GM23338 (cell line): ENCODE results near the gene CMPK2. TPM values are rescaled to one million over a fixed set of nuclear protein-coding genes. Genes with fewer than 3 reads are reported as not detected.

Source experiments
- ATAC-seq: fragments of 200-7000 bp; cut with Tn5 transposase; 3 replicates; pipeline ENCODE4 v1.9.1; 2020
- DNase-seq: peaks from one replicate; pipeline ENCODE4 v3.0.0-alpha.2; 2015; ENCODE audit warnings: low spot score
- H2AFZ ChIP-seq: fragments of 200-600 bp; sonication (generic); 2 replicates; pipeline ENCODE4 v1.8.0; 2016; ENCODE audit warnings: antibody characterized with exemption, mild to moderate bottlenecking, moderate library complexity
- H3F3A ChIP-seq: fragments of 200-600 bp; sonication (generic); replicated peaks from 2 replicates; pipeline ENCODE4 v1.8.0; 2017; ENCODE audit warnings: antibody characterized with exemption, mixed run types, low read depth
- H3K27ac ChIP-seq: fragments of 200-600 bp; sonication (generic); 2 replicates; pipeline ENCODE4 v1.6.1; 2016; ENCODE audit warnings: low read depth
- H3K27me3 ChIP-seq: fragments of 200-600 bp; sonication (generic); 2 replicates; pipeline ENCODE4 v1.8.0; 2016; ENCODE audit warnings: mild to moderate bottlenecking, mixed run types, moderate library complexity; ENCODE audit not compliant: insufficient read depth
- H3K36me3 ChIP-seq: fragments of 200-600 bp; sonication (generic); 2 replicates; pipeline ENCODE4 v1.8.0; 2016; ENCODE audit warnings: mild to moderate bottlenecking; ENCODE audit not compliant: insufficient read depth
- H3K4me1 ChIP-seq: fragments of 200-600 bp; sonication (generic); 2 replicates; pipeline ENCODE4 v1.8.0; 2016; ENCODE audit warnings: mild to moderate bottlenecking, moderate library complexity; ENCODE audit not compliant: insufficient read depth
- H3K4me2 ChIP-seq: fragments of 200-600 bp; sonication (generic); 2 replicates; pipeline ENCODE4 v1.7.1; 2017; ENCODE audit warnings: mixed run types
- H3K4me3 ChIP-seq: fragments of 200-600 bp; sonication (generic); 2 replicates; pipeline ENCODE4 v1.6.1; 2016; ENCODE audit warnings: mixed run types
- H3K79me2 ChIP-seq: fragments of 200-600 bp; sonication (generic); replicated peaks from 2 replicates; pipeline ENCODE4 v1.8.0; 2017; ENCODE audit warnings: mild to moderate bottlenecking; ENCODE audit not compliant: insufficient read depth
- H3K9me2 ChIP-seq: fragments of 200-600 bp; sonication (generic); 2 replicates; pipeline ENCODE4 v1.8.0; 2017; ENCODE audit not compliant: insufficient read depth
- H4K20me1 ChIP-seq: fragments of 200-600 bp; sonication (generic); replicated peaks from 2 replicates; pipeline ENCODE4 v1.8.0; 2017; ENCODE audit warnings: mild to moderate bottlenecking; ENCODE audit not compliant: insufficient read depth
- H3K27ac Mint-ChIP-seq: 2 replicates; pipeline ENCODE4 v1.8.0; 2020; ENCODE audit warnings: inconsistent platforms, mild to moderate bottlenecking, moderate library complexity, mixed read lengths
- H3K27me3 Mint-ChIP-seq: 3 replicates; pipeline ENCODE4 v1.8.0; 2022; ENCODE audit warnings: low read depth, mild to moderate bottlenecking, moderate library complexity, mixed read lengths, inconsistent platforms; ENCODE audit not compliant: insufficient read depth, poor library complexity
- H3K36me3 Mint-ChIP-seq: 3 replicates; pipeline ENCODE4 v1.8.0; 2021; ENCODE audit warnings: low read depth, mild to moderate bottlenecking, inconsistent platforms, moderate library complexity, mixed read lengths
- H3K4me1 Mint-ChIP-seq: 3 replicates; pipeline ENCODE4 v1.8.0; 2020; ENCODE audit warnings: mild to moderate bottlenecking, inconsistent platforms, mixed read lengths
- H3K4me3 Mint-ChIP-seq: 3 replicates; pipeline ENCODE4 v1.8.0; 2021; ENCODE audit warnings: moderate library complexity, mild to moderate bottlenecking, inconsistent platforms, mixed read lengths
- H3K9me3 Mint-ChIP-seq: 3 replicates; pipeline ENCODE4 v1.8.0; 2020; ENCODE audit warnings: moderate library complexity, mild to moderate bottlenecking, inconsistent platforms, mixed read lengths
- CREB1 ChIP-seq: fragments of 250-450 bp; sonication (Bioruptor Pico); IDR thresholded peaks from 2 replicates; pipeline ENCODE4 v1.5.0; 2020; ENCODE audit warnings: low read depth, mild to moderate bottlenecking, moderate library complexity
- CTCF ChIP-seq, 2 experiments: fragments of 200-600 bp in 1 of 2; sonication (generic) in 1 of 2; conservative IDR thresholded peaks; 2 replicates each; pipeline versions ENCODE4 v1.5.1 to v1.6.1; 2016 to 2017; ENCODE audit warnings: antibody characterized with exemption in 2 of 2, low read depth in 2 of 2, mild to moderate bottlenecking in 2 of 2, moderate library complexity in 1 of 2
- EZH2 ChIP-seq: fragments of 200-600 bp; sonication (generic); IDR thresholded peaks from one replicate; pipeline ENCODE4 v1.8.0; 2017; ENCODE audit warnings: antibody characterized with exemption, mild to moderate bottlenecking, low read depth; ENCODE audit not compliant: unreplicated experiment
- NANOG ChIP-seq: IDR thresholded peaks from 2 replicates; pipeline ENCODE4 v1.6.1; 2016; ENCODE audit warnings: antibody characterized with exemption, borderline replicate concordance
- polyA plus RNA-seq: library from polyadenylated mRNA; unstranded; fragments of >200 nt; fragmentation: Nextera tagmentation; extraction: Ambion mirVana; gene quantifications from 2 replicates; pipeline ENCODE4 v1.2.1, GENCODE V29; 2016
- total RNA-seq: library from RNA; depleted of rRNA; stranded (reverse); fragments of >200 nt; shearing (Covaris generic); gene quantifications from 2 replicates; pipeline ENCODE4 v1.2.3, GENCODE V29; 2014
- TF ChIP-seq, protein P1 (sequence below): fragments of 250-450 bp; sonication (Bioruptor Pico); IDR thresholded peaks from 2 replicates; pipeline ENCODE4 v1.5.0; 2020; ENCODE audit warnings: mild to moderate bottlenecking, moderate library complexity
- TF ChIP-seq, protein P2 (sequence below): IDR thresholded peaks from 2 replicates; pipeline ENCODE4 v1.6.1; 2016; ENCODE audit warnings: antibody characterized with exemption

Gene CMPK2
- total and polyA plus RNA-seq, 2 experiments from 2014 or later, result 0.13 to 0.56 TPM

GRCh38 chr2:6827566-6828298, 38.0 kb downstream of the CMPK2 start (continued):
- TF ChIP-seq, protein P1, sequence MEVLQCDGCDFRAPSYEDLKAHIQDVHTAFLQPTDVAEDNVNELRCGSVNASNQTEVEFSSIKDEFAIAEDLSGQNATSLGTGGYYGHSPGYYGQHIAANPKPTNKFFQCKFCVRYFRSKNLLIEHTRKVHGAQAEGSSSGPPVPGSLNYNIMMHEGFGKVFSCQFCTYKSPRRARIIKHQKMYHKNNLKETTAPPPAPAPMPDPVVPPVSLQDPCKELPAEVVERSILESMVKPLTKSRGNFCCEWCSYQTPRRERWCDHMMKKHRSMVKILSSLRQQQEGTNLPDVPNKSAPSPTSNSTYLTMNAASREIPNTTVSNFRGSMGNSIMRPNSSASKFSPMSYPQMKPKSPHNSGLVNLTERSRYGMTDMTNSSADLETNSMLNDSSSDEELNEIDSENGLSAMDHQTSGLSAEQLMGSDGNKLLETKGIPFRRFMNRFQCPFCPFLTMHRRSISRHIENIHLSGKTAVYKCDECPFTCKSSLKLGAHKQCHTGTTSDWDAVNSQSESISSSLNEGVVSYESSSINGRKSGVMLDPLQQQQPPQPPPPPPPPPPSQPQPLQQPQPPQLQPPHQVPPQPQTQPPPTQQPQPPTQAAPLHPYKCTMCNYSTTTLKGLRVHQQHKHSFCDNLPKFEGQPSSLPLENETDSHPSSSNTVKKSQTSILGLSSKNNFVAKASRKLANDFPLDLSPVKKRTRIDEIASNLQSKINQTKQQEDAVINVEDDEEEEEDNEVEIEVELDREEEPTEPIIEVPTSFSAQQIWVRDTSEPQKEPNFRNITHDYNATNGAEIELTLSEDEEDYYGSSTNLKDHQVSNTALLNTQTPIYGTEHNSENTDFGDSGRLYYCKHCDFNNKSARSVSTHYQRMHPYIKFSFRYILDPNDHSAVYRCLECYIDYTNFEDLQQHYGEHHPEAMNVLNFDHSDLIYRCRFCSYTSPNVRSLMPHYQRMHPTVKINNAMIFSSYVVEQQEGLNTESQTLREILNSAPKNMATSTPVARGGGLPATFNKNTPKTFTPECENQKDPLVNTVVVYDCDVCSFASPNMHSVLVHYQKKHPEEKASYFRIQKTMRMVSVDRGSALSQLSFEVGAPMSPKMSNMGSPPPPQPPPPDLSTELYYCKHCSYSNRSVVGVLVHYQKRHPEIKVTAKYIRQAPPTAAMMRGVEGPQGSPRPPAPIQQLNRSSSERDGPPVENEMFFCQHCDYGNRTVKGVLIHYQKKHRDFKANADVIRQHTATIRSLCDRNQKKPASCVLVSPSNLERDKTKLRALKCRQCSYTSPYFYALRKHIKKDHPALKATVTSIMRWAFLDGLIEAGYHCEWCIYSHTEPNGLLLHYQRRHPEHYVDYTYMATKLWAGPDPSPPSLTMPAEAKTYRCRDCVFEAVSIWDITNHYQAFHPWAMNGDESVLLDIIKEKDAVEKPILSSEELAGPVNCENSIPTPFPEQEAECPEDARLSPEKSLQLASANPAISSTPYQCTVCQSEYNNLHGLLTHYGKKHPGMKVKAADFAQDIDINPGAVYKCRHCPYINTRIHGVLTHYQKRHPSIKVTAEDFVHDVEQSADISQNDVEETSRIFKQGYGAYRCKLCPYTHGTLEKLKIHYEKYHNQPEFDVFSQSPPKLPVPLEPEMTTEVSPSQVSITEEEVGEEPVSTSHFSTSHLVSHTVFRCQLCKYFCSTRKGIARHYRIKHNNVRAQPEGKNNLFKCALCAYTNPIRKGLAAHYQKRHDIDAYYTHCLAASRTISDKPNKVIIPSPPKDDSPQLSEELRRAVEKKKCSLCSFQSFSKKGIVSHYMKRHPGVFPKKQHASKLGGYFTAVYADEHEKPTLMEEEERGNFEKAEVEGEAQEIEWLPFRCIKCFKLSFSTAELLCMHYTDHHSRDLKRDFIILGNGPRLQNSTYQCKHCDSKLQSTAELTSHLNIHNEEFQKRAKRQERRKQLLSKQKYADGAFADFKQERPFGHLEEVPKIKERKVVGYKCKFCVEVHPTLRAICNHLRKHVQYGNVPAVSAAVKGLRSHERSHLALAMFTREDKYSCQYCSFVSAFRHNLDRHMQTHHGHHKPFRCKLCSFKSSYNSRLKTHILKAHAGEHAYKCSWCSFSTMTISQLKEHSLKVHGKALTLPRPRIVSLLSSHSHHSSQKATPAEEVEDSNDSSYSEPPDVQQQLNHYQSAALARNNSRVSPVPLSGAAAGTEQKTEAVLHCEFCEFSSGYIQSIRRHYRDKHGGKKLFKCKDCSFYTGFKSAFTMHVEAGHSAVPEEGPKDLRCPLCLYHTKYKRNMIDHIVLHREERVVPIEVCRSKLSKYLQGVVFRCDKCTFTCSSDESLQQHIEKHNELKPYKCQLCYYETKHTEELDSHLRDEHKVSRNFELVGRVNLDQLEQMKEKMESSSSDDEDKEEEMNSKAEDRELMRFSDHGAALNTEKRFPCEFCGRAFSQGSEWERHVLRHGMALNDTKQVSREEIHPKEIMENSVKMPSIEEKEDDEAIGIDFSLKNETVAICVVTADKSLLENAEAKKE (CRISPR knock-in tag), result no peak
- no peak for TF ChIP-seq CREB1 (CRISPR knock-in tag)
- no peak for TF ChIP-seq CTCF (conservative IDR thresholded peaks at IDR 0.05; ENCODE audit: low read depth in 2 of 2)

- H3K79me2 ChIP-seq, result no peaks in the 10 kb centered on the region
- Mint-ChIP-seq H3K36me3 (peaks cover 12% of the 10 kb centered on the region; the same call in 2 of the 3 replicates), H3K27me3 (no peaks in the 10 kb centered on the region), H3K9me3 (peaks cover 31% of the 10 kb centered on the region), H3K27ac (no peak overlapping the region), H3K4me1 (peaks cover 2% of the 10 kb centered on the region; the same call in 1 of the 3 replicates), H3K4me3 (no peak overlapping the region)
- H3K4me1 ChIP-seq, result 0 out of 2 replicates have a peak, but pooled peaks cover 3% of the 10 kb centered on the region
- no peaks in the 10 kb centered on the region for H3K9me2 ChIP-seq
- peak; percentile 78 for DNase-seq
- no peaks in the 10 kb centered on the region for H3K36me3 ChIP-seq
- no peak overlapping the region for H2AFZ ChIP-seq
- no peaks in the 10 kb centered on the region for H3K27me3 ChIP-seq
- H3K27ac ChIP-seq, result no peak overlapping the region
- ATAC-seq, result peak; percentile 59
- H4K20me1 ChIP-seq, result no peaks in the 10 kb centered on the region
- no peak overlapping the region for H3K4me2 ChIP-seq
- H3K4me3 ChIP-seq, result no peak overlapping the region
- H3F3A ChIP-seq, result no peaks in the 10 kb centered on the region
- no peak for TF ChIP-seq NANOG
- TF ChIP-seq, protein P2, sequence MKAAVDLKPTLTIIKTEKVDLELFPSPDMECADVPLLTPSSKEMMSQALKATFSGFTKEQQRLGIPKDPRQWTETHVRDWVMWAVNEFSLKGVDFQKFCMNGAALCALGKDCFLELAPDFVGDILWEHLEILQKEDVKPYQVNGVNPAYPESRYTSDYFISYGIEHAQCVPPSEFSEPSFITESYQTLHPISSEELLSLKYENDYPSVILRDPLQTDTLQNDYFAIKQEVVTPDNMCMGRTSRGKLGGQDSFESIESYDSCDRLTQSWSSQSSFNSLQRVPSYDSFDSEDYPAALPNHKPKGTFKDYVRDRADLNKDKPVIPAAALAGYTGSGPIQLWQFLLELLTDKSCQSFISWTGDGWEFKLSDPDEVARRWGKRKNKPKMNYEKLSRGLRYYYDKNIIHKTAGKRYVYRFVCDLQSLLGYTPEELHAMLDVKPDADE, result no peak
- no peak for TF ChIP-seq CREB1 (CRISPR knock-in tag)
- no peak for TF ChIP-seq EZH2
- peak; percentile 87 to 89 for TF ChIP-seq CTCF (conservative IDR thresholded peaks at IDR 0.05; ENCODE audit: low read depth in 2 of 2)
Observed at GRCh38 chr2:6826081-6826913, 39.4 kb downstream of the CMPK2 start.
